Choroid plexus epithelial cell (primary cell): ENCODE results near the gene U2AF1L4.

Source experiments
- DNase-seq: peaks from one replicate; pipeline ENCODE4 v3.0.0-alpha.2; 2010; ENCODE audit warnings: low read depth
- H3K4me3 ChIP-seq: 2 replicates; pipeline ENCODE4 v1.5.1; 2011; ENCODE audit warnings: low read depth, mild to moderate bottlenecking, control low read depth, low read length, moderate library complexity
- CTCF ChIP-seq: conservative IDR thresholded peaks from 2 replicates; pipeline ENCODE4 v1.5.1; 2011; ENCODE audit warnings: low read depth, mild to moderate bottlenecking, control low read depth, inconsistent platforms, low read length, moderate library complexity

Gene U2AF1L4

DNA sequence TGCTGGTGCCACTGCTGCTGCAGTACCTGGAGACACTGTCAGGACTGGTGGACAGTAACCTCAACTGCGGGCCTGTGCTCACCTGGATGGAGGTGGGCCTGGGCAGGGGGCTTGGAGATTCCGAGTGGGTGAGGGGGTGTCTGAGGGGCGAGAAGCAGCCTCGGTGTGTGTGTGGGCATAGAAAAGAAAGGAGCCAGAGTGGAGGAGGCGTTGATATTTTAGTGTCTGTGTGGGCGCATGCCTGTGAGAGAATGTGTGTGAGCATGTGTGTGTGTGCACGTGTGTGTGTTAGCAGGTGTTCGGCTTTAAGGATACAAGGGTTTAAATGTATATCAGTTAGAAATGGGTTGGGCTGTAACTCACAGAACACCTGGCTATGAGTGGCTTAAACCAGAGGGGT lies 33.8 kb upstream of the U2AF1L4 start:
- H3K4me3 ChIP-seq: no peak overlapping the region
- no peak for DNase-seq
- TF ChIP-seq CTCF: no peak

DNA sequence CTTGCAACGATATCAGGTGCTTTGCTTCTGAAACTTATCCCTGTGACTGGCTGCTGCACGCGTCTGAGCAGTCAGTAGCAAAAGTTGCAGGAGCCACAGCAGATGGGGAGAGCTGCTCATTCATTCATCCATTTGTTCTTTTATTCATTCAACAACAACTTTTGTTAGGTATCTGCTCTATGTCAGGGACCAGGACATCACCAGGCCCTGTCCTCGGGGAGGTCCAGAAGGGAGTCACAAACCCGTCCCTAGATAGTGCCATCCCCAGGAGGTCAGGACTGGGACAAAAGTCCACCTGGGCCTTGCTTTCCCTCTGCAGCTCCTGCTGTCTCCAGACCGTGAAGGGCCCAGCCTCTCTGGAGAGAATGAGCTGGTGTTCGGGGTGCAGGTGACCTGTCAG lies 32.7 kb upstream of the U2AF1L4 start:
- DNase-seq: no peak
- no peak overlapping the region for H3K4me3 ChIP-seq
- no peak for TF ChIP-seq CTCF

- H3K4me3 ChIP-seq: no peak overlapping the region
- no peak for DNase-seq
- no peak for TF ChIP-seq CTCF
Observed at GRCh38 chr19:35777086-35777841, 32.0 kb upstream of the U2AF1L4 start.

- DNase-seq: no peak
- TF ChIP-seq CTCF: no peak
Observed at GRCh38 chr19:35776102-35776788, 31.0 kb upstream of the U2AF1L4 start.

DNA sequence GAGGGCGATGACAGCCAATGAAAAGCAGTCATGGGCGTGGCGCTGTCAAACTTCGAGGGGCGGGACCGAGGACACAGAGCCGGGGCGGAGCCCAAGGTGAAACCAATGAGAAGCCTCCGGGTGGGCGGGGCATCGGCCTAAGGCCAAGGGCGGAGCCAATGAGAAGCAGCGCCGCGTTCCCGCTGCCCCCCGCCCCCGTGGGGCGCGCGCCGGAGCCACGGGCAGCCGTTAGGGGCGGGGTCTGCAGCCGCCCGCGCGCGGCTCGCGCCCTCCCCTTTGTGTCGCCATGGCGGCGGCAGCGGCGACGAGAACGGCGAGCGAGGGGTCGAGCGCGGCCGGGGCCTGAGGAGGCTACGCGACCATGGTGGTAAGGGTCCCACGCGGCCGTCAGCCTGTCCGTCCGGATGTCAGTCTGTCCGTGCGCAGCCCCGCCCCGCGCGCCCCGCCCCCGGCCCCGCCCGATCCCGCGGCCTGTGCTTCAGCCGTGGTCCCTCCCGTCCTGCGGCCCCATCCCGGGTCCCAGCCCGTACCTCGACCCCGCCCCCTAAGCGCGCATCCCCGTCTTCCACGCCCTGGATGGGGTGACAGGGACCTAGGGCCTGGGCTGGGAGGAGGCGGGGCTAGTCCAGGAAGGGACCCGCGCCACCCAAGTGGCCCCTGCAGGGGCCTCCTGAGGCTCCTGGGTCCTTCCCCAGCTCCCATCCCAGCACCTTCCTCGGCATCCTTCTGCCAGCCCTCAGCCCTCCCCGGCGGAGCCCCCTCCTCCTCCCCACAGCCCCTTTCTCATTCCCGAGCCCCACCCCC lies 30.3 kb upstream of the U2AF1L4 start, which contains the start of gene ARHGAP33:
Gene ARHGAP33 (plus strand): TSS at position 267 of the 804 bp plus-strand sequence. CDS start 95 bp downstream, at position 362.
- TF ChIP-seq CTCF: no peak
- DNase-seq: peak; percentile 97
- H3K4me3 ChIP-seq: peak within 1 kb of the TSS; percentile 74

More at GRCh38 chr19:35776102-35776788, 31.0 kb upstream of the U2AF1L4 start:
- peak overlapping the region; percentile 74 for H3K4me3 ChIP-seq

DNA sequence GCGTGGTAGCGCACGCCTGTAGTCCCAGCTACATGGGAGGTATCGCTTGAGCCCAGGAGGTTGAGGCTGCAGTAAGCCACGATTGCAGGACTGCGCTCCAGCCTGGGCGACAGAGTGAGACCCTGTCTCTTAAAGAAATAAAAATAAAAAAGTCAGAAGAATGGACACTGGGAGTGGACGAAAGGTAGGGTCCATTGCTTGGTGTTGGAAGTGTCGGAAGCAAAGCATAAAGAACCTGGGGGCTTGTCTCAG lies 29.8 kb upstream of the U2AF1L4 start:
- no peak overlapping the region for H3K4me3 ChIP-seq
- no peak for DNase-seq
- no peak for TF ChIP-seq CTCF
